NCI-H2081 (cell line): ENCODE data around the gene CGN.
"Not testable (repeated sequence)": the region's sequence is repeated elsewhere in the genome, so short reads cannot be mapped to it uniquely, and the experiment has no call there.

ENCODE experiments used
- DNase-seq, 2 experiments: peaks; one replicate each; lab custom pipeline; 2025; lab: John Stamatoyannopoulos, UW

The CGN gene

GRCh38 chr1:151522427-151522826, 11.2 kb downstream of the CGN start:
- not testable (repeated sequence) for DNase-seq

GRCh38 chr1:151523326-151523725, 12.1 kb downstream of the CGN start:
- no peak for DNase-seq

GRCh38 chr1:151524736-151525135, 13.5 kb downstream of the CGN start:
- DNase-seq, result no peak

- no peak for DNase-seq
These were observed 15.7 kb downstream of the CGN start for GRCh38 chr1:151526735-151527525.

- DNase-seq, result no peak
These were observed 18.1 kb downstream of the CGN start for GRCh38 chr1:151529211-151529702.

GRCh38 chr1:151529781-151530180, 18.6 kb downstream of the CGN start:
- DNase-seq, result no peak

- no peak for DNase-seq
These were observed 19.3 kb downstream of the CGN start for GRCh38 chr1:151530461-151530860.

- DNase-seq, result no peak
These were observed 22.7 kb downstream of the CGN start for GRCh38 chr1:151533870-151534269.

- DNase-seq, result peak; percentile 64 to 66
These were observed 23.6 kb downstream of the CGN start for GRCh38 chr1:151534662-151535278.

GRCh38 chr1:151535326-151536271, 24.4 kb downstream of the CGN start:
- no peak for DNase-seq

GRCh38 chr1:151536499-151536898, 25.3 kb downstream of the CGN start:
- no peak for DNase-seq

GRCh38 chr1:151537112-151537511, 25.9 kb downstream of the CGN start:
- DNase-seq, result no peak

- peak; percentile 96 to 99 for DNase-seq
These were observed 28.3 kb downstream of the CGN start for GRCh38 chr1:151539321-151540020.

GRCh38 chr1:151540021-151540981, 29.1 kb downstream of the CGN start, which contains the start of gene TUFT1:
Gene TUFT1, plus strand, starts transcription at chr1:151540309. Its CDS starts 58 bp downstream, at chr1:151540367.
- peak; percentile 96 for DNase-seq

- peak in 1 of 2 experiments; percentile 26 for DNase-seq
These were observed 29.8 kb downstream of the CGN start for GRCh38 chr1:151540982-151541377.

- no peak for DNase-seq
These were observed 30.6 kb downstream of the CGN start for GRCh38 chr1:151541752-151542151.

GRCh38 chr1:151542710-151543129, 31.5 kb downstream of the CGN start:
- DNase-seq, result peak in 1 of 2 experiments; percentile 33

- no peak for DNase-seq
These were observed 34.4 kb downstream of the CGN start for GRCh38 chr1:151545542-151545941.

- no peak for DNase-seq
These were observed 35.1 kb downstream of the CGN start for GRCh38 chr1:151546011-151546925.
